ENCODE measurements around the gene LRFN5. TPM values are rescaled to one million over a fixed set of nuclear protein-coding genes. Genes with fewer than 3 reads are reported as not detected.

Gene LRFN5
- total RNA-seq, 1 donor from 2014 or later, result 13.3 TPM

DNA sequence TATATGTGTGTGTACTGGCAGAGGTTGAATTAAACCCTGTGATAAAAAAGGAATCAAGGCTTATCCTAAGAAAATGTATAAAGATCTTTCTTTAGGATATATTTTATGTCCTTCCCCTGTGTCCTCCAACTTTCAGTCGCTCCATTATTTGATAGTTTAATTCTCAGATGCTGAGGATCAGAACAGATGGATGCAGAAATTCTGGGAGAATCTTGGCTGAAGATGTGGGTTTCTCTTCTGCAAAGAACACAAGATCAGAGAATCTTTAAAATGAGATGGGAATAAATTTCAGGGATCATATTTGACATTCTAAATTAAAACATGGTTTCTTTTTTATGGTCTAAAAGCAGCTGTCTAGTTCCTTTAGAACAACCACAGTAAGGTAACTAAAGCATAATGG lies 37.9 kb downstream of the LRFN5 start:
- no peak overlapping the region for H3K27ac Mint-ChIP-seq (ENCODE audit: unreplicated experiment)
- H3K4me3 Mint-ChIP-seq (ENCODE audit: unreplicated experiment), result no peak overlapping the region
- DNase-seq (ENCODE audit: low spot score), result no peak
- no peaks in the 10 kb centered on the region for H3K9me3 Mint-ChIP-seq (ENCODE audit: unreplicated experiment)
- no peaks in the 10 kb centered on the region for H3K4me1 Mint-ChIP-seq (ENCODE audit: unreplicated experiment)
- TF ChIP-seq, protein P1, sequence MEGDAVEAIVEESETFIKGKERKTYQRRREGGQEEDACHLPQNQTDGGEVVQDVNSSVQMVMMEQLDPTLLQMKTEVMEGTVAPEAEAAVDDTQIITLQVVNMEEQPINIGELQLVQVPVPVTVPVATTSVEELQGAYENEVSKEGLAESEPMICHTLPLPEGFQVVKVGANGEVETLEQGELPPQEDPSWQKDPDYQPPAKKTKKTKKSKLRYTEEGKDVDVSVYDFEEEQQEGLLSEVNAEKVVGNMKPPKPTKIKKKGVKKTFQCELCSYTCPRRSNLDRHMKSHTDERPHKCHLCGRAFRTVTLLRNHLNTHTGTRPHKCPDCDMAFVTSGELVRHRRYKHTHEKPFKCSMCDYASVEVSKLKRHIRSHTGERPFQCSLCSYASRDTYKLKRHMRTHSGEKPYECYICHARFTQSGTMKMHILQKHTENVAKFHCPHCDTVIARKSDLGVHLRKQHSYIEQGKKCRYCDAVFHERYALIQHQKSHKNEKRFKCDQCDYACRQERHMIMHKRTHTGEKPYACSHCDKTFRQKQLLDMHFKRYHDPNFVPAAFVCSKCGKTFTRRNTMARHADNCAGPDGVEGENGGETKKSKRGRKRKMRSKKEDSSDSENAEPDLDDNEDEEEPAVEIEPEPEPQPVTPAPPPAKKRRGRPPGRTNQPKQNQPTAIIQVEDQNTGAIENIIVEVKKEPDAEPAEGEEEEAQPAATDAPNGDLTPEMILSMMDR (IDR thresholded peaks at IDR 0.05; ENCODE audit: unreplicated experiment), result no peak
- H3K27me3 Mint-ChIP-seq (ENCODE audit: unreplicated experiment), result peaks cover 2% of the 10 kb centered on the region
- no peaks in the 10 kb centered on the region for H3K36me3 Mint-ChIP-seq (ENCODE audit: low read depth, unreplicated experiment)

GRCh38 chr14:41650802-41651201 lies 44.1 kb downstream of the LRFN5 start:
- H3K4me1 Mint-ChIP-seq (ENCODE audit: unreplicated experiment), result no peaks in the 10 kb centered on the region
- H3K9me3 Mint-ChIP-seq (ENCODE audit: unreplicated experiment), result no peaks in the 10 kb centered on the region
- no peaks in the 10 kb centered on the region for H3K36me3 Mint-ChIP-seq (ENCODE audit: low read depth, unreplicated experiment)
- H3K27ac Mint-ChIP-seq (ENCODE audit: unreplicated experiment), result no peak overlapping the region
- no peak for DNase-seq (ENCODE audit: low spot score)
- H3K27me3 Mint-ChIP-seq (ENCODE audit: unreplicated experiment), result no peaks in the 10 kb centered on the region
- TF ChIP-seq, protein P1 (IDR thresholded peaks at IDR 0.05; ENCODE audit: unreplicated experiment), result no peak
- H3K4me3 Mint-ChIP-seq (ENCODE audit: unreplicated experiment), result no peak overlapping the region

- Mint-ChIP-seq H3K36me3 (ENCODE audit: low read depth, unreplicated experiment) (no peaks in the 10 kb centered on the region), H3K9me3 (ENCODE audit: unreplicated experiment) (no peaks in the 10 kb centered on the region), H3K27ac (ENCODE audit: unreplicated experiment) (no peak overlapping the region), H3K27me3 (ENCODE audit: unreplicated experiment) (no peaks in the 10 kb centered on the region), H3K4me1 (ENCODE audit: unreplicated experiment) (no peaks in the 10 kb centered on the region), H3K4me3 (ENCODE audit: unreplicated experiment) (no peak overlapping the region)
- DNase-seq (ENCODE audit: low spot score), result no peak
- TF ChIP-seq, protein P1 (IDR thresholded peaks at IDR 0.05; ENCODE audit: unreplicated experiment), result no peak
Measured at GRCh38 chr14:41654196-41654595, 47.5 kb downstream of the LRFN5 start.

DNA sequence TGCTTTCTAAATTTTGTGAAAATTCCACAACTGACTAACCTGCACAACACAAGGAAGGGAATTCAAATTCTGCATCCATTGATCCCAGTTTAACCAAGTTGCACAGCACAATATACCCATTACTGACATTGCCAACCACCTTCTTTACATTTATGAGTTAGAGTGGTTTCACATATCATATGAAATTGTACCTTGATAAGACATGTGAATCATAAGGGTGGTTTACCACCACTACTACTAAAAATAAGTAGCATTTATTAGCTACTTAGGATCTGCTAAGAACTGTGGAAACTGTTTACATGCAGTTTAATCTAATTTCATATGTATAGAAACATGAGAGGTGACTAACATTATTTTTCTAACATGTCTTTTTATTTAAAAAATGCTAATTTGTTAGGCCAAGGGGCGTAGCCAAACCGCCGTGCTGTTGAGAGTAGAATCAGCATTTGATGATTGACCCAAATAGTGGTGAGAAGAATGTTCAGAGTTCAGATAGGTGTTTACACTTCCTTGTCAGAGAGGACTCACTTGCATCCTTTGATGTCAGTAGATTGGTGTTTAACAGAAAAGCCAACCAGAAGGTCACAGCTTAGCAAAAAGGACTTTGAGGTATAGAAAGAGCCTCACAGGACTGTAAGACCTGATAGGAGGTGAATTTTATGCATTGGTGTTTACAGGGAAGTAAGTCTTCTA lies 56.2 kb downstream of the LRFN5 start:
- Mint-ChIP-seq H3K27me3 (ENCODE audit: unreplicated experiment) (no peaks in the 10 kb centered on the region), H3K27ac (ENCODE audit: unreplicated experiment) (no peak overlapping the region), H3K36me3 (ENCODE audit: low read depth, unreplicated experiment) (no peaks in the 10 kb centered on the region), H3K4me3 (ENCODE audit: unreplicated experiment) (no peak overlapping the region), H3K4me1 (ENCODE audit: unreplicated experiment) (no peaks in the 10 kb centered on the region), H3K9me3 (ENCODE audit: unreplicated experiment) (no peaks in the 10 kb centered on the region)
- TF ChIP-seq, protein P1 (IDR thresholded peaks at IDR 0.05; ENCODE audit: unreplicated experiment), result no peak
- DNase-seq (ENCODE audit: low spot score), result no peak

- H3K27ac Mint-ChIP-seq (ENCODE audit: unreplicated experiment), result no peak overlapping the region
- DNase-seq (ENCODE audit: low spot score), result no peak
- TF ChIP-seq, protein P1 (IDR thresholded peaks at IDR 0.05; ENCODE audit: unreplicated experiment), result no peak
Measured at GRCh38 chr14:41663473-41663850, 56.8 kb downstream of the LRFN5 start.

More at GRCh38 chr14:41663473-41663850, 56.8 kb downstream of the LRFN5 start:
- no peak overlapping the region for H3K4me3 Mint-ChIP-seq (ENCODE audit: unreplicated experiment)
- H3K4me1 Mint-ChIP-seq (ENCODE audit: unreplicated experiment), result no peaks in the 10 kb centered on the region
- H3K9me3 Mint-ChIP-seq (ENCODE audit: unreplicated experiment), result no peaks in the 10 kb centered on the region
- H3K36me3 Mint-ChIP-seq (ENCODE audit: low read depth, unreplicated experiment), result no peaks in the 10 kb centered on the region
- no peaks in the 10 kb centered on the region for H3K27me3 Mint-ChIP-seq (ENCODE audit: unreplicated experiment)
